Large intestine (tissue), 3 donors: ENCODE data around the gene CYREN. TPM values are rescaled to one million over a fixed set of nuclear protein-coding genes. Genes with fewer than 3 reads are reported as not detected.
"Not testable (repeated sequence)": the region's sequence is repeated elsewhere in the genome, so short reads cannot be mapped to it uniquely, and the experiment has no call there.

Source experiments
- DNase-seq, 2 donors: peaks; one replicate each; pipeline versions ENCODE4 v3.0.0 to v3.0.0-alpha.2; 2013
- H3K27ac ChIP-seq: one replicate; pipeline ENCODE4 v1.5.1; 2013; ENCODE audit warnings: low read length
- H3K27me3 ChIP-seq: 2 replicates; pipeline ENCODE4 v1.6.1; 2013; ENCODE audit warnings: low read length; ENCODE audit not compliant: control insufficient read depth, insufficient read depth
- H3K36me3 ChIP-seq: 2 replicates; pipeline ENCODE4 v1.6.1; 2013; ENCODE audit warnings: low read length; ENCODE audit not compliant: control insufficient read depth, insufficient read depth
- H3K4me1 ChIP-seq: one replicate; pipeline ENCODE4 v1.6.1; 2013; ENCODE audit warnings: low read length; ENCODE audit not compliant: control insufficient read depth, insufficient read depth
- H3K4me3 ChIP-seq: one replicate; pipeline ENCODE4 v1.5.1; 2013; ENCODE audit warnings: low read length
- H3K9me3 ChIP-seq: one replicate; pipeline ENCODE4 v1.6.1; 2013; ENCODE audit warnings: mild to moderate bottlenecking, low read depth, low read length, moderate library complexity; ENCODE audit not compliant: control insufficient read depth
- WGBS: methylation state at CpG from one replicate; pipeline ENCODE4 v1.1.5; 2013; ENCODE audit warnings: low lambda C conversion rate; ENCODE audit not compliant: insufficient coverage; 5-methylcytosine and 5-hydroxymethylcytosine counted together
- polyA plus RNA-seq: library from polyadenylated mRNA; unstranded; fragments of 120-200 nt; gene quantifications from one replicate; pipeline ENCODE4 v1.2.1, GENCODE V29; 2013

CYREN gene
- polyA plus RNA-seq, 1 donor = 33.4 TPM

GRCh38 chr7:135179321-135179925, 8.9 kb upstream of the CYREN start:
- H3K9me3 ChIP-seq = peaks cover 27% of the 10 kb centered on the region

GRCh38 chr7:135178364-135178763, 7.9 kb upstream of the CYREN start:
- no peak overlapping the region for H3K4me3 ChIP-seq
- H3K27ac ChIP-seq = no peak overlapping the region
- peaks cover 27% of the 10 kb centered on the region for H3K9me3 ChIP-seq
- peaks cover 4% of the 10 kb centered on the region for H3K36me3 ChIP-seq
- no CpG with 5 or more reads among the region's 13 CpGs for WGBS
- no peaks in the 10 kb centered on the region for H3K27me3 ChIP-seq
- no peak for DNase-seq
- H3K4me1 ChIP-seq = no peaks in the 10 kb centered on the region

More at GRCh38 chr7:135179321-135179925, 8.9 kb upstream of the CYREN start:
- no peaks in the 10 kb centered on the region for H3K27me3 ChIP-seq
- H3K4me1 ChIP-seq = no peaks in the 10 kb centered on the region
- no peak overlapping the region for H3K27ac ChIP-seq
- no peak for DNase-seq
- H3K36me3 ChIP-seq = peaks cover 4% of the 10 kb centered on the region
- no peak overlapping the region for H3K4me3 ChIP-seq
- WGBS = no CpG with 5 or more reads among the region's 8 CpGs

GRCh38 chr7:135177028-135177696, 6.7 kb upstream of the CYREN start:
- H3K27ac ChIP-seq = no peak overlapping the region
- WGBS = no CpG with 5 or more reads among the region's 9 CpGs

GRCh38 chr7:135175931-135176330, 5.4 kb upstream of the CYREN start:
- Histone ChIP-seq H3K4me1 (no peaks in the 10 kb centered on the region), H3K4me3 (no peak overlapping the region), H3K27me3 (no peaks in the 10 kb centered on the region), H3K36me3 (no peaks in the 10 kb centered on the region), H3K9me3 (peaks cover 8% of the 10 kb centered on the region), H3K27ac (no peak overlapping the region)
- no CpG with 5 or more reads among the region's 6 CpGs for WGBS
- no peak for DNase-seq

More at GRCh38 chr7:135177028-135177696, 6.7 kb upstream of the CYREN start:
- Histone ChIP-seq H3K9me3 (peaks cover 21% of the 10 kb centered on the region), H3K4me1 (no peaks in the 10 kb centered on the region), H3K36me3 (peaks cover 1% of the 10 kb centered on the region), H3K4me3 (no peak overlapping the region), H3K27me3 (no peaks in the 10 kb centered on the region)
- DNase-seq = no peak

GRCh38 chr7:135174941-135175340, 4.4 kb upstream of the CYREN start:
- Histone ChIP-seq H3K27ac (no peak overlapping the region), H3K9me3 (no peaks in the 10 kb centered on the region), H3K4me1 (no peaks in the 10 kb centered on the region), H3K4me3 (no peak overlapping the region), H3K36me3 (no peaks in the 10 kb centered on the region), H3K27me3 (no peaks in the 10 kb centered on the region)
- no peak for DNase-seq
- no CpG with 5 or more reads among the region's 7 CpGs for WGBS

- not testable (repeated sequence) for H3K4me1 ChIP-seq, DNase-seq, H3K4me3 ChIP-seq, H3K36me3 ChIP-seq, H3K9me3 ChIP-seq, H3K27me3 ChIP-seq, H3K27ac ChIP-seq
- WGBS = no CpG with 5 or more reads among the region's 4 CpGs
These were observed 3.4 kb upstream of the CYREN start for GRCh38 chr7:135173916-135174315.

GRCh38 chr7:135171581-135172291, 1.2 kb upstream of the CYREN start:
- peak in 1 of 2 donors; percentile 16 for DNase-seq
- WGBS = no CpG with 5 or more reads among the region's 19 CpGs
- peak overlapping the region; percentile 3 for H3K27ac ChIP-seq

GRCh38 chr7:135170998-135171481, 533 bp upstream of the CYREN start:
- H3K4me1 ChIP-seq = peaks cover 14% of the 10 kb centered on the region
- WGBS = 17% methylated on average over 1 of the region's 12 CpGs
- peak overlapping the region; percentile 98 for H3K27ac ChIP-seq
- H3K9me3 ChIP-seq, DNase-seq, H3K27me3 ChIP-seq: not testable (repeated sequence)
- H3K36me3 ChIP-seq = peaks cover 27% of the 10 kb centered on the region
- peak overlapping the region; percentile 92 for H3K4me3 ChIP-seq

More at GRCh38 chr7:135171581-135172291, 1.2 kb upstream of the CYREN start:
- H3K4me3 ChIP-seq, H3K27me3 ChIP-seq, H3K9me3 ChIP-seq: not testable (repeated sequence)
- peaks cover 20% of the 10 kb centered on the region for H3K36me3 ChIP-seq
- peaks cover 14% of the 10 kb centered on the region for H3K4me1 ChIP-seq

- peaks cover 14% of the 10 kb centered on the region for H3K4me1 ChIP-seq
- H3K27ac ChIP-seq = peak overlapping the region; percentile 98
- peak overlapping the region; percentile 92 for H3K4me3 ChIP-seq
- H3K27me3 ChIP-seq = no peaks in the 10 kb centered on the region
- DNase-seq = peak in 1 of 2 donors; percentile 15
- no CpG with 5 or more reads among the region's 17 CpGs for WGBS
- no peaks in the 10 kb centered on the region for H3K9me3 ChIP-seq
- peaks cover 39% of the 10 kb centered on the region for H3K36me3 ChIP-seq
These were observed 588 bp downstream of the CYREN start for GRCh38 chr7:135169964-135170273.

GRCh38 chr7:135169141-135169963, 1.2 kb downstream of the CYREN start:
- Histone ChIP-seq H3K4me1 (peaks cover 14% of the 10 kb centered on the region), H3K27ac (peak overlapping the region; percentile 98), H3K36me3 (peaks cover 44% of the 10 kb centered on the region), H3K9me3 (no peaks in the 10 kb centered on the region), H3K4me3 (peak overlapping the region; percentile 92), H3K27me3 (no peaks in the 10 kb centered on the region)
- WGBS = 63% methylated on average over 2 of the region's 11 CpGs
- no peak for DNase-seq
